Right forelimb (tissue), 1 donor: Measurements from ENCODE around the gene TMPRSS11B.
"Not testable (repeated sequence)": the region's sequence is repeated elsewhere in the genome, so short reads cannot be mapped to it uniquely, and the experiment has no call there.

Source experiments
- DNase-seq: peaks from one replicate; pipeline ENCODE4 v3.0.0-alpha.2; 2018

TMPRSS11B gene

DNA sequence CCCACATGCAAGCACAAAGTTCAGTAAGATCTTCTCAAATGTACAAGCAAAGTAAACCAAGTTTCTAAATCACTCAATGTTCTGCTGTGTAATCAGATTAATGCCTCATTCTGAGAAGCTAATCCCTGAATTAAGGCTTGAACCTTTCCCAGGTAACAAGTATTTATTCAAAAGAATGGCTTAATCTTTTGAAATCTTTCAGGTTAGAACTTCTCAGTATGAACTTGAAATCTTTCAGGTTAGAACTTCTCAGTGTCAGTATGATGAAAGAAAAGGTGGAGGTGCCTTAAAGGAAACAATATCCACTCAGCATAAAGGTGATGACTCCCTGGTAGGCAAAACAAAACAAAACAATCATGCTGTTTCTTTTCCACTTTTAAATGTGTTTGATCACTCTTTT, 29.0 kb downstream of the TMPRSS11B start:
- DNase-seq, result no peak

DNA sequence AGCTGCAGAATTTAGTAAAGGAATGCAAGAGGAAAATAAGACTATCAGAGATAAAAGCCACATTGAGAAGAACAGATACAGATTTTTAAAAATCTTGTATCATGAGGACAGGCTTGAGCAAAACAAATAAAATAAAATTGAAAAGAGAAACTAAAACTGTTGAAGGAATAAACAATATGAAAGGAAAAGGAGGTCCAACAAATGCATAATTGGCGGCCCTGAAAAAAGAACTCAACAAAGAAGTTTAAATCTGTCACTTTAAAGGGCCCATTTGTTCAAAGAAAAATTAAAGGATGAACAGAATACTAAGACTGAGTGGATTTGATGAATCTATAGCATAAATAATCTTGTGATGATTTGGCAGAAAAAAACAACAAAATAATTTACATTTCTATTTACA, 36.5 kb downstream of the TMPRSS11B start:
- no peak for DNase-seq

DNA sequence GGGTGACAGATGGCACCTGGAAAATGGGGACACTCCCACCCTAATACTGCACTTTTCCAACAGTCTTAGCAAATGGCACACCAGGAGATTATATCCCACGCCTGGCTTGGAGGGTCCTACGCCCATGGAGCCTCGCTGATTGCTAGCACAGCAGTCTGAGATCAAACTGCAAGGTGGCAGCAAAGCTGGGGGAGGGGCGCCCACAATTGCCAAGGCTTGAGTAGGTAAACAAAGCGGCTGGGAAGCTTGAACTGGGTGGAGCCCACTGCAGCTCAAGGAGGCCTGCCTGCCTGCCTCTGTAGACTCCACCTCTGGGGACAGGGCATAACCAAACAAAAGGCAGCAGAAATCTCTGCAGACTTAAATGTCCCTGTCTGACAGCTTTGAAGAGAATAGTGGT, 51.2 kb downstream of the TMPRSS11B start:
- DNase-seq, result not testable (repeated sequence)

DNA sequence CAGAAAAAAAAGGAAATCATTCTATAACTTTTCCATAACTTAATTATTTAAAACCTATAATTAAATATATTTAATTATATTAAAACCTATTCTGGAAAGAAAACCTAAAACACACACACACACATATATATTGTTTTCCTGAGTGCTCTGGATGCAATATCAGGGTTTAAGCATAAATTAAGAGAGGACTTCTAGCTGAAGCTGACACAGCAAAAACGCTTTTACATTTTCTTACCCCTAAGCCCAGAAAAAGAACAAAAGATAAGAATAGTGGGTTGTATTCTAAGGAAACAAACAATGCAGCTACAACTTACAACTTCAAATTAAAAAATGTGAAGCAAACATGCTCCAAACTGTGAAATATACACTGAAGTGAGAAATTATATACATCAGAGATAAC, 52.3 kb downstream of the TMPRSS11B start:
- DNase-seq, result no peak

DNA sequence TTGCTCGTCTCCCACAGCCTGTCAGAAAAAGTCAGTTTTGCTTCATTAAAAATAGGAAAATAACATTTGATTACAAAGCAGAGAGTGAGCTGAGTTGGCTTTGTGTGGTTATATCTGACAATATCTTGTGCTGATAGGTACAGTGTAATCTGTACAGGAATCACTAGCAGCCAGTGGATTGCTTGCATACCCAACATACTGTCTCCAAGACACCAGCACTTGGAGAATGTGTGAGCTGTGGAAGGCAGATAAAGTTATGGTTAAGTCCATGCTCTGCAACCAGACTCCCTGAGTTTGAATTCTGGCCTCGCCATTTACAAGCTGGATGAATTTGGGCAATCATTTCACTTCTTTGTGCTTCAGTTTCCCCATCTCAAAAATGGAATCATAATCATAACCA, 58.3 kb downstream of the TMPRSS11B start:
- no peak for DNase-seq

DNA sequence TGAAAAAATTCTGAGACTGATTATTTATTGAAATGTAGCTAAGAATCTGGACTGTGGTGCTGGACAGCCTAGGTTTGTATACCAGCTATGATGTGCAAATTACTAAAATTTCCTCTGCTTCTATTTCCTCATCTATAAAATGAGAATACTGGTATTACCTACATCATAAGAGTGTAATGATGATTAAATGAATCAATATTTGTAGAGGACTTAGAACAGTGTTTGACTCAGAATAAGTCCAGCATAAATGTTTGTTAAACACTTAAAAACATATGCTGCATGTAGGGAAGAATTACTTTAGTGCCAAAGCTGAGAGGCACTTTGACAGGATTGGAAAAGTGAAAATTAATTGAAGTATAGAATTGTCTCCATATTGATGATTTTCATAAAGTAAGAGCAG, 60.6 kb downstream of the TMPRSS11B start:
- DNase-seq, result no peak

DNA sequence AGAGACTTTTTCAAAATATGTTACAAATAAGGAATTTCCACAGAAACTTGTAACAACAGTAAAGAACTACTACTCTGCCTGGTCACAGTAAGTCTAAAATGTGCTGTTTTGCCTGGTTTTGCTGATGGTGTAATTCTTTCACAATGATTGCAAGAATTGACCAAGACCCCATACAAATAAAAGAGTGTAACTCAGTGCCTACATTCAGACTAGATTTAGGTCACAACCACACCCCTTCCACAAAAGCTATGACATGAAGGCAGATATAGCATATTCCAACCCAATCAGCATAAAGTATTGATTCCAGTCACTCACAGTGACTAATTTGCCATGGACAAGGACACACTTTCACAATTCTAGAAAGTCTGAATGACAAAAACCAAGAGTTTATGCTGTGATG, 62.1 kb downstream of the TMPRSS11B start:
- no peak for DNase-seq

DNA sequence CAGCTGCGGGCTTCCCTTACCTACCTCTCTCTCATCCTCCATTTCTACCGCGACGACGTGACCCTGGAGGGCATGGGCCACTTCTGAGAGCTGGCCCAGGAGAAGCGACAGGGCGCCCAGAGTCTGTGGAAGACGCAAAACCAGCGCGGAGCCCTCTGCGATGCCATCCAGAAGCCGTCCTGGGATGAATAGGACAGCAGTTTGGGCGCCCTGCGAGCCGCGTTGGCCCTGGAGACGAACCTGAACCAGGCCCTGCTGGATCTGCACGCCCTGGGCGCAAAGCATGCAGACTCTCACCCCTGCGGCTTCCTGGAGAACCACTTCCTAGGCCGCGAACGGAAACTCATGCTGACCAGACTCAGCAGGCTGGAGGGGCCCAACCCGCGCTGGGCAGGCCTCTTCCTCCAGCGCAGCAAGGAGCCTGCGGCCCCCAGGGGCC, 63.1 kb downstream of the TMPRSS11B start:
- no peak for DNase-seq

DNA sequence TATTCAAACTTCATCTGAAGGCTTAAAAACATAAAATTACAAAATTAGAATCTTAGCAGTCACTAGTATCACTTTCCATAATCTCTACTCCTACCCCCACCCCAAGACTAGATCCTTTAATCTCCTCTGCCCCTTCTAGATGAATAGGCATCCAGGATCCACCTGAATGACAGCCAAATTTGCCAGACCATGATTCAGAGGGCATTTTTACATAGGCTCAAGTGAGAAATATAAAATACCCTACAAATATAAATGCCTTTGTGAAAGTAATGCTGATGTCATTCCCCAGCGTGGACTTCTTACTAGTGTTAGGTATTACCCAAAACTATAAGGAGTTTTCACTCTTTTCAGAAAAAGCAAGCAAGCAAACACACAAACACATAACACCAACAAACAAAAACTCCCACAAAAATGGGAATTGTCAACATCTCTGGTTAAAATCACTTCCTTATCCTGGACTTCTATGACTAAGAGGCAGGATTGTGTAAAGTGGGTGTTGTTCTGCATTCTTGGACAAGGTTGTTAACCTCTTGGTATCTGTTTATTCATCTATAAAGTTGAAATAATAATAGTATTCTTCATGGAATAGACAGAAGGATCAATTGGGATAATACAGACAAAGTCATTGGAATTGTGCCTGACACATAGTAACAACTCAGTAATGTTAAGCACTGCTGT, 64.5 kb downstream of the TMPRSS11B start:
- DNase-seq, result no peak

DNA sequence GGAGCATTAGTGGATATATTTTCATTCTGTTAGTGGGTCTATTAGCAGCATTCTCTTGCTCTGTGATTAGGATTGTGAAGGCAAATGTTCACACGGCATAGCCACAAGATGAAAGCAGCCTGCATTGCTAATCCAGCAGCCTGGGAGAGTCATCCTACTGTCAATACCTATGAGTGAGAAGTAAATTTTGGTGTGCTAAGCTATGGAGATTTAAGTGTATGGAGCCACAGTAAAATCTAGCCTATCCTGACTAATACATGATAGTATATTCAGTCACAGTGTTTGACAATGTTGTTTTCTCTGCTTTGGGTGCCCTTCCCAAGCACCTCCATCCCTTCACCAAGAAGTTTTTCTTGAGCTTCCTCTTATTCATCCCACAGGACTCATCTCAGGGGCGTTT, 68.6 kb downstream of the TMPRSS11B start:
- no peak for DNase-seq
